Measurements from ENCODE around the gene DHCR7.

DHCR7 gene

DNA sequence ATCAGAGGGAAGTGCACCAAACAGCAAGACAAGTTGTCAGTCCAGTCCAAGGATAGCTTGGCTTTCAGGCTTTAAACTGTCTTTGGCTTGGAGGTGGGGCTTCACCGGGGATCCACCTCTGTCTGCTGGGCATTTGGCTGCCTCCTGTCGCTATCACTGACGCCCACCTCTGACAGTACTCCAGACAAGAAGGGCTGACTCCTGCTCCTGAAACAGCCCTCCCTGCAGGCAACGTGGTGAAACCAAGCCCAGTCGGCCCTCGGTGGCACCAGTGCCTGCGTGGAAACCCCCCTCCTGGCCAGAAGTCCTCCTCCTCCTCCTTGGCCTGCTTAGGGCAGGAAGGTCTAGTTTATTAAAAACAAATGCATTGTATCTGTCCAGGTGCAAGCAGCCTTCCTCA lies 16.9 kb downstream of the DHCR7 start:
- Histone ChIP-seq H2AFZ (ENCODE audit: low read length) (no peak overlapping the region), H3K36me3 (ENCODE audit: insufficient read depth, low read length) (peaks cover 11% of the 10 kb centered on the region; the same call in 1 of the 2 replicates), H3K27me3 (ENCODE audit: insufficient read depth, low read length, poor library complexity, severe bottlenecking) (no peaks in the 10 kb centered on the region), H3K9me2 (replicated peaks; ENCODE audit: low read depth, low read length) (no peaks in the 10 kb centered on the region), H4K20me1 (ENCODE audit: insufficient read depth, low read length, poor library complexity, severe bottlenecking) (no peaks in the 10 kb centered on the region), H3K4me2 (ENCODE audit: low read depth, low read length, poor library complexity, severe bottlenecking) (no peak overlapping the region), H3F3A (ENCODE audit: low read depth) (no peaks in the 10 kb centered on the region), H3K9ac (ENCODE audit: low read depth, low read length, poor library complexity, severe bottlenecking) (no peak overlapping the region), H3K79me2 (ENCODE audit: insufficient read depth, low read length) (no peaks in the 10 kb centered on the region), H3K9me3 (ENCODE audit: insufficient read depth, low read depth, low read length) (0 out of 2 replicates have a peak, but pooled peaks cover 5% of the 10 kb centered on the region), H3K4me3 (ENCODE audit: low read length, poor library complexity, severe bottlenecking) (no peak overlapping the region), H3K4me1 (ENCODE audit: insufficient read depth, low read length, poor library complexity, severe bottlenecking) (no peaks in the 10 kb centered on the region)
- TF ChIP-seq, protein P1, sequence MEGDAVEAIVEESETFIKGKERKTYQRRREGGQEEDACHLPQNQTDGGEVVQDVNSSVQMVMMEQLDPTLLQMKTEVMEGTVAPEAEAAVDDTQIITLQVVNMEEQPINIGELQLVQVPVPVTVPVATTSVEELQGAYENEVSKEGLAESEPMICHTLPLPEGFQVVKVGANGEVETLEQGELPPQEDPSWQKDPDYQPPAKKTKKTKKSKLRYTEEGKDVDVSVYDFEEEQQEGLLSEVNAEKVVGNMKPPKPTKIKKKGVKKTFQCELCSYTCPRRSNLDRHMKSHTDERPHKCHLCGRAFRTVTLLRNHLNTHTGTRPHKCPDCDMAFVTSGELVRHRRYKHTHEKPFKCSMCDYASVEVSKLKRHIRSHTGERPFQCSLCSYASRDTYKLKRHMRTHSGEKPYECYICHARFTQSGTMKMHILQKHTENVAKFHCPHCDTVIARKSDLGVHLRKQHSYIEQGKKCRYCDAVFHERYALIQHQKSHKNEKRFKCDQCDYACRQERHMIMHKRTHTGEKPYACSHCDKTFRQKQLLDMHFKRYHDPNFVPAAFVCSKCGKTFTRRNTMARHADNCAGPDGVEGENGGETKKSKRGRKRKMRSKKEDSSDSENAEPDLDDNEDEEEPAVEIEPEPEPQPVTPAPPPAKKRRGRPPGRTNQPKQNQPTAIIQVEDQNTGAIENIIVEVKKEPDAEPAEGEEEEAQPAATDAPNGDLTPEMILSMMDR (conservative IDR thresholded peaks at IDR 0.05; ENCODE audit: low read length): no peak
- no peak for TF ChIP-seq EZH2phosphoT487 (IDR thresholded peaks at IDR 0.05; ENCODE audit: borderline replicate concordance)

DNA sequence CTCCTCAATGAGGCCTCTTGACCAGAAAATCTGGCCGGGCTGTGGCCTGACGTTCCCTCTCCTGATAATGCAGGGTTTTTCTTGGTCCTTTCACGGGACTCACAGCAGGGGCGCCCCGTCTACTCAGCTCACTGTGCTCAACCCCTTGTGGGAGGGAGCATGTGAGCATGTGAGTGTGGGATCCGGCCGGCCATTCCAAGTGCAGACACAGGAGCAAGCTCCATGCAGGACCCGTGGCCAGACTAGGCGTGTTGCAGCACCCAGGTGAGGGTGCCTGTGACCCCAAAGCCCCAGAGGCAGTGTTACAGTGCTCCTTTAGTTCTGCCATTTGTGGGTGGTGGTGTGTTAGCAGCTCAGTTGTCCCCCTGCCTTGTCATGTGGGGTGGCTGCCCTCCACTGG lies 18.0 kb downstream of the DHCR7 start:
- no peaks in the 10 kb centered on the region for H3K4me1 ChIP-seq (ENCODE audit: insufficient read depth, low read length, poor library complexity, severe bottlenecking)
- H3K79me2 ChIP-seq (ENCODE audit: insufficient read depth, low read length): no peaks in the 10 kb centered on the region
- H3K9ac ChIP-seq (ENCODE audit: low read depth, low read length, poor library complexity, severe bottlenecking): no peak overlapping the region
- no peaks in the 10 kb centered on the region for H3K27me3 ChIP-seq (ENCODE audit: insufficient read depth, low read length, poor library complexity, severe bottlenecking)
- H3K9me3 ChIP-seq (ENCODE audit: insufficient read depth, low read depth, low read length): 0 out of 2 replicates have a peak, but pooled peaks cover 5% of the 10 kb centered on the region
- no peak overlapping the region for H3K4me3 ChIP-seq (ENCODE audit: low read length, poor library complexity, severe bottlenecking)
- no peaks in the 10 kb centered on the region for H3F3A ChIP-seq (ENCODE audit: low read depth)
- no peaks in the 10 kb centered on the region for H3K9me2 ChIP-seq (replicated peaks; ENCODE audit: low read depth, low read length)
- H2AFZ ChIP-seq (ENCODE audit: low read length): no peak overlapping the region
- no peak for TF ChIP-seq EZH2phosphoT487 (IDR thresholded peaks at IDR 0.05; ENCODE audit: borderline replicate concordance)
- no peaks in the 10 kb centered on the region for H4K20me1 ChIP-seq (ENCODE audit: insufficient read depth, low read length, poor library complexity, severe bottlenecking)
- H3K36me3 ChIP-seq (ENCODE audit: insufficient read depth, low read length): peaks cover 4% of the 10 kb centered on the region; the same call in 1 of the 2 replicates
- no peak overlapping the region for H3K4me2 ChIP-seq (ENCODE audit: low read depth, low read length, poor library complexity, severe bottlenecking)

DNA sequence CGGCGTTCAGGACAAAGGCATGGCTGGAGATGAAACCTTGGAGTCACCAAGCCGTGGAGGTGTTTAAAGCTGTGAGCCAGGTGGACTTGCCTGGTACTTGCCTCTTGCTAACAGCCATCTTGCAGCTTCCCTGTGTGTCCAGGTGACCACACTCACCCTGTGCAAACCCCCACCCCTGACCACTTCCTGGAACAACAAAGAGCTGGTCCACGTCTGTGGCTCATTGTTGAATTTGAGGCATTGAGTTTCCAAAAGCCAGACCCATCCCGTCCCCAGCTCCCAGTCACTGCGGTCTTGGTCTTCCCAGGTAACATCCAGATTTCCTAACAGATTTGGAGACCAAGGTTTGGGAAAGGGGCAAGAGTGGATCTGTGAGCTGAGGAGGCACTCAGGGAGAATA lies 18.5 kb downstream of the DHCR7 start:
- Histone ChIP-seq H4K20me1 (ENCODE audit: insufficient read depth, low read length, poor library complexity, severe bottlenecking) (no peaks in the 10 kb centered on the region), H3K36me3 (ENCODE audit: insufficient read depth, low read length) (no peaks in the 10 kb centered on the region), H3K27me3 (ENCODE audit: insufficient read depth, low read length, poor library complexity, severe bottlenecking) (no peaks in the 10 kb centered on the region), H3K79me2 (ENCODE audit: insufficient read depth, low read length) (no peaks in the 10 kb centered on the region), H3K4me3 (ENCODE audit: low read length, poor library complexity, severe bottlenecking) (no peak overlapping the region), H3K4me1 (ENCODE audit: insufficient read depth, low read length, poor library complexity, severe bottlenecking) (no peaks in the 10 kb centered on the region), H3F3A (ENCODE audit: low read depth) (no peaks in the 10 kb centered on the region), H3K4me2 (ENCODE audit: low read depth, low read length, poor library complexity, severe bottlenecking) (no peak overlapping the region), H2AFZ (ENCODE audit: low read length) (no peak overlapping the region), H3K9me2 (replicated peaks; ENCODE audit: low read depth, low read length) (no peaks in the 10 kb centered on the region), H3K9ac (ENCODE audit: low read depth, low read length, poor library complexity, severe bottlenecking) (no peak overlapping the region), H3K9me3 (ENCODE audit: insufficient read depth, low read depth, low read length) (0 out of 2 replicates have a peak, but pooled peaks cover 5% of the 10 kb centered on the region)
- no peak for TF ChIP-seq EZH2phosphoT487 (IDR thresholded peaks at IDR 0.05; ENCODE audit: borderline replicate concordance)
- TF ChIP-seq, protein P1 (conservative IDR thresholded peaks at IDR 0.05; ENCODE audit: low read length): no peak

DNA sequence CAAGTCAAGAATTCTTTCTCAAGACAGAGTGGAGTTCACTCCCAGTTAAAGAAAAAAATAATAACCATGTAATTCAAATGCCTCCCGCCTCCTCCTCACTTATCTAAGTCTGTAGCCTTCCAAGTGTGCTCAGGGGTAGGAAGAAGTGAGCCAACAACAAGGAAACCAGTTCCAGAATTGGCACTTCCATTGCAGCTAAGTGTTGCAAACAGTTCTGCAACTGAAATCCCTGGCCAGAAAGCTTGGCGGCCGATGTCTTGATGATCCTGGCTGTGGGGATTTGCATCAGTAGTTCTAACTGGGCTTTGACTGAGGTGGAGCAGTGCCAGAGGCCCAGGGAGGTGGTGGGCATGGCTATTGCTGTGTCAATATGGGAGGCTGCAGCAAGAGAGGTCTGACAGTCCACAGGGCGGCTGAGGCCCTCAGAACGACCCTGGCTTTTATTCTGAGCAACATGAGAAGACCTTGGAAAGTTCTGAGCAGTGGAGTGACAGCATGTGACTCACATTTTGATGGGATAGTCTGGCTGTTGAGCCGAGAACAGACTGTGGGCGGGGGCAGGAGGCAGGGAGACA lies 19.2 kb downstream of the DHCR7 start:
- Histone ChIP-seq H3K79me2 (ENCODE audit: insufficient read depth, low read length) (no peaks in the 10 kb centered on the region), H3K9me2 (replicated peaks; ENCODE audit: low read depth, low read length) (no peaks in the 10 kb centered on the region), H3K9ac (ENCODE audit: low read depth, low read length, poor library complexity, severe bottlenecking) (no peak overlapping the region), H3K9me3 (ENCODE audit: insufficient read depth, low read depth, low read length) (0 out of 2 replicates have a peak, but pooled peaks cover 5% of the 10 kb centered on the region), H4K20me1 (ENCODE audit: insufficient read depth, low read length, poor library complexity, severe bottlenecking) (no peaks in the 10 kb centered on the region), H3K4me2 (ENCODE audit: low read depth, low read length, poor library complexity, severe bottlenecking) (no peak overlapping the region), H3K4me1 (ENCODE audit: insufficient read depth, low read length, poor library complexity, severe bottlenecking) (no peaks in the 10 kb centered on the region), H3F3A (ENCODE audit: low read depth) (no peaks in the 10 kb centered on the region), H3K36me3 (ENCODE audit: insufficient read depth, low read length) (no peaks in the 10 kb centered on the region), H2AFZ (ENCODE audit: low read length) (no peak overlapping the region), H3K4me3 (ENCODE audit: low read length, poor library complexity, severe bottlenecking) (no peak overlapping the region), H3K27me3 (ENCODE audit: insufficient read depth, low read length, poor library complexity, severe bottlenecking) (no peaks in the 10 kb centered on the region)
- TF ChIP-seq EZH2phosphoT487 (IDR thresholded peaks at IDR 0.05; ENCODE audit: borderline replicate concordance): no peak
- TF ChIP-seq, protein P1 (conservative IDR thresholded peaks at IDR 0.05; ENCODE audit: low read length): no peak

All from Loucy (cell line).